HG03159 (cell line): Measurements from ENCODE around the gene ARAP3.
A peak's percentile ranks its signal among the peaks of the same experiment; 100 is the strongest.
"Not testable (repeated sequence)": the region's sequence is repeated elsewhere in the genome, so short reads cannot be mapped to it uniquely, and the experiment has no call there.

Experiments
- ATAC-seq: cut with Tn5 transposase; IDR thresholded peaks from one replicate; pipeline ENCODE4 v1.9.1; 2021; ENCODE audit warnings: mild to moderate bottlenecking, moderate library complexity; ENCODE audit not compliant: unreplicated experiment

ARAP3 gene

DNA sequence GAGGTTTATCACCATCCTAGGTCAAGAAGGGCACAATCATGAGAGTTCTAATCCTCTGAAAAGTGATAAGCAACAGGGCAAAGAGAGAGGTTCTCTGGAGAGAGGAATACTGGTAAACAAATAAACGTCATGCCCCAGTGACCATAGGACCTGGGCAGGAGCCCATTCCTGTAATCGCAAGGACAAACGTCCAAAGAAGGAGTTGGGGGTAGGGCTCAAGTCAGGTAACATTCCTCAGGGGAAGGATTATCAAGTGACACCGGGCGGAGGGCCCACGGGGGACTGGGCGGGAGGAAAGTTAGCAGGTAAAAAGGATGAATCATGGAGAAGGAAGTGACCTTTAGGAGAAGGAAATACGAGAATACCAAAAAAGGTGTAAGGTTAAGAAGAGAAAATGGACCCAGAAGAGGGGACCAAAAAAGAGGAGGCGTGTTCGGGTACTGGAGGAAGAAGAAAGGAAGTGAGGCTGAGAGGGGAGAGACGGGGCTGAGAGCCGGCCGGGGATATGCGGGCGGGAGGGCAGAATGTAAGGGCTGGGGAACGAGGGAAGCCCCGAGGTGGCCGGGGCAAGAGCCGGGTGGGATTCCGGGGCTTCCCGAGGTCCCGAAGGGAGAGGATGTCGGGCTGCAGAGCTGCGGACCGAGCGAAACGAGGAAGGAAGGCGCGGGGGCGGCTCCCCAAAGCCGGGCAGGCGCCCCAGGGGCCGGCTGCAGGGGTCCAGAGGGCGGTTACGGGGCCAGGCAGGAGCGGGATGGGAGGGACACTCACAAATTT is 63.8 kb downstream of the ARAP3 start:
- ATAC-seq: peak; percentile 37

DNA sequence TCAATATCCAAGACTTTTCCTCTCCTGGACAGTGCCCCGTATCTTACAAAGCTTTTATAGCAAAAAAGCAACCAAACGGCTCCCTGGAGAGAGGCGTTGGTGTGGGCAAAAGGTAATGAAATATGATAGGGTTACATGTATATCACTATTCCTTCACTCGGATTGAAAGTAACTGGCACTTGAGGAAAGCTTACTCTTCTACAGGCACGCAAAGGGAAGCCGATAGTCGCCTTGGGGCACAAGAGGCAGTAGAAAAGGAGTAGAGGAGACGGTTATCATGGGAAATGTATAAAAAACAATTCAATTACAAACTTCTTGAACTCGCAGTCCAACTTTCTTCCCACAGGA is 64.4 kb downstream of the ARAP3 start:
- no peak for ATAC-seq

DNA sequence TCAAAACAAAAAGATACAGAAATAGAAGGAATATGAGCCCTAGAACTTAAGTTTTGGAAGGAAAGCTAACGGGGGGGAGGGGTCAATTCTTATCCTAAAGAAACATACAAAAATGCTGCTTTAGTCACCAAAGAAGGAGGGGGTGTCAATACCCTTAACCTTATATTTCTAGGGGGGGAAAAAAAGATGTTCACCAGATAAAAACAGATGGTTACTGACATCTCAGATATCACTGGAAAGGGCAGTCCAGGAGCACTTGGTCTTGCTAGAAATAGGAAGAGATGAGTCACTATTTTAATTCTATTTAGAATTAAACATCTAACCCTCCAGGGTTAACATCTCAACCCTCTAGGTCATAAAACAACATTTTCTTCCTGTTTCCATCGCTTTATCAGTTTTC is 64.9 kb downstream of the ARAP3 start:
- ATAC-seq: no peak

DNA sequence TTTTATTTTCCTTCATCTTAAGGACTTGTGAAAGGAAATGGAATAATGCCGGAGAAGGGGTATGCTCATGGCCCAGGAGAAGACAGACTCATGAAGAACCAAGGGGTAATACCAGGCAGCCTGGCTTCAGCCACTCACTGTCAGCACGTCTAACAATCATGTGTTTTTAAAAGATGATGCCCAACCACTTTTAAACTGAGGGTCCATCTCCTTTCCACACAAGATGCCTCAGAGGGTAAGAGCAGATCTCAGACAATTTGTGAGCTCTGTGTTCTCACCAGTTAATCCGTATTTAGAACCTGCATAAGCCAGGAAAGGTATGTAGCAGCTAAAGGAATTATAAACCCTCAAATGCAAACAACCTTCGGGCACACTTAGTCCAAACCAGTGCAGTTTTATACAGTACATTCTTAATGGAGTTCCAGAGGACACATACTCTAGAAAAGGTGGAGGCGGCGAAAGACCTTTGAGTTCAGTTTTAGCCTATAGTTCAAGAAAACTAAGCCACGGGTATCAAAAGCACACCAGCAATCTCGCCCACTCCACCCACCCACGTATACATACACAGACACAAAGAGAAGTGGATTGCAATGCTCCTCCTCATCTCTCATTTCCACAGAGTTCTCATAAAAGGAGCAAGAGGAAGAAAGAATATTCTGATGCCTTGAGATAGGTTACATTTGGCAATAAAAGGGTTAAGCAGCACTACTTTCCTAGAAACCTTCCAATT is 65.9 kb downstream of the ARAP3 start:
- no peak for ATAC-seq

DNA sequence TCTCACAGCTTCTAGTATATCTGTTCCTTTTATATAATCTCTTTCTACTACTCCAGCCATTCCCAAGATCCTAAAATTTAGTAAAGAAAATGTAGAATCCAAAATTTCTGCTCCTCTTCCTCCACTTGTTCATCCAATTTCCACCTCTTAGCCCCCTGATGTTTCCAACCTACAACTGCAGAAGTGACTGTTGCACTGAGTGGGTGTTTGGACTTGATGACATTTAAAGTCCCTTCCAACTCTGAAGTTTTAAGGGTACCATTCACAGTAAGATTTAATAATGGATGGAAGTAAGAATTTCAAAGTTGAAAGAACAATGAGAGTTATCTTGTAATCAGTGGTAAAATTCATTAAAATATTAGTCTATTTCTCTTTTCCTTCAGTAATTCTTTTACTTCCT is 68.7 kb downstream of the ARAP3 start:
- no peak for ATAC-seq

DNA sequence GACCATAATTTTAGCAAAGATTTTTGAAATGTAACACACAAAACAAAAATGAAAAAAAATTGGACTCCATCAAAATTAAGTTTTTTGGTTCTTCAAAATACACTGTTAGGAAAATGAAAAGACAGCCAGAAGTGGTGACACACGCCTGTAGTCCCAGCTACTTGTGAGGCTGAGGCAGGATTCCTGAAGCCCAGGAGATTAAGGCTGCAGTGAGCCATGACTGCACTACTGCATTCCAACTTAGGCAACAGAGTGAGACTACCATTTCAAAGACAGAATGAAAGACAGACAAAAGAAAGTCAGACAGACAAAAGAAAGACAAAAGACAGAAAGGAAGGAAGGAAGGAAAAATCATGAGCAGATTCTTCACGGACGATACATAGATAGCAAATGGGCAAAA is 70.7 kb downstream of the ARAP3 start:
- no peak for ATAC-seq

- ATAC-seq: not testable (repeated sequence)
Measured at GRCh38 chr5:141609921-141610320, 72.1 kb downstream of the ARAP3 start.

DNA sequence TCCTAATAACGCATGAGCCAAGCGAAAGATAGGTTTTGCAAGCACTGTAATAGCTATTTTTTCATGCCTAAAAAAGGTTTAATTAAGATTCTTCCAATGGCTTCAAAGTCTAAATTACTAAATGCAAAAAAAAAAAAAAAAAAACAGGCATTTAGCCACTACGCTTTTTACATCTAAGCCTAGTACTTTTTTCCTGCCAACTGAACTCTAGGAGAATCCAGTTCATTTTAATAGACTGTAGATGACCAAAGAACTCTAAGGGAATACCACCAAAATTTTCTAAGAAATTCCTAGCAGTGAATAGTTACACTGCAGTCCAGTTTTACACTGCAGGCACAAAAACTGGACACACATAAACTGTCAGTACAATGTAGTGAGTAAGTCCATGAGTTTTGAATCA is 73.0 kb downstream of the ARAP3 start:
- ATAC-seq: no peak

- no peak for ATAC-seq
Measured at GRCh38 chr5:141608557-141608956, 73.5 kb downstream of the ARAP3 start.

DNA sequence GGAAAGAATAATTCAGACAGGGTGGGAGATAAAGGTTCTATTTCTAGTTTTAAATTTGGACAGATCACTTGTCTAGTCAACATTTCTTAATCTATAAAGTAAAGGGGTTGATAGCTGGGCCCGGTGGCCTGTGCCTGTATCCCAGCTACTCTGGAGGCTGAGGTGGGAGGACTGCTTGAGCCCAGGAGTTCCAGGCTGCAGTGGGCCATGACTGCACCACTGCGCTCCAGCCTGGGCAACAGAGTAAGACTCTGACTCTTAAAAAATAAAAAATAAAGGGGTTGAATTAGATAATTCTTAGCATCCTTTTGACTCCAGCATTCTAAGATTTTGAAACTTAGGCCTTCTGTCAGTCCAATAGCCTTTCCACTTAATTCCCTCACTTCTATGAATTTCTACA is 74.0 kb downstream of the ARAP3 start:
- ATAC-seq: no peak

- ATAC-seq: peak; percentile 97
Measured at GRCh38 chr5:141605523-141606277, 76.3 kb downstream of the ARAP3 start.

- ATAC-seq: no peak
Measured at GRCh38 chr5:141603923-141604717, 77.9 kb downstream of the ARAP3 start.
